ENCODE results near the gene PARP9. TPM values are rescaled to one million over a fixed set of nuclear protein-coding genes. Genes with fewer than 3 reads are reported as not detected.

PARP9 gene
- 7.4 and 7.5 TPM in 2 replicates for total RNA-seq

DNA sequence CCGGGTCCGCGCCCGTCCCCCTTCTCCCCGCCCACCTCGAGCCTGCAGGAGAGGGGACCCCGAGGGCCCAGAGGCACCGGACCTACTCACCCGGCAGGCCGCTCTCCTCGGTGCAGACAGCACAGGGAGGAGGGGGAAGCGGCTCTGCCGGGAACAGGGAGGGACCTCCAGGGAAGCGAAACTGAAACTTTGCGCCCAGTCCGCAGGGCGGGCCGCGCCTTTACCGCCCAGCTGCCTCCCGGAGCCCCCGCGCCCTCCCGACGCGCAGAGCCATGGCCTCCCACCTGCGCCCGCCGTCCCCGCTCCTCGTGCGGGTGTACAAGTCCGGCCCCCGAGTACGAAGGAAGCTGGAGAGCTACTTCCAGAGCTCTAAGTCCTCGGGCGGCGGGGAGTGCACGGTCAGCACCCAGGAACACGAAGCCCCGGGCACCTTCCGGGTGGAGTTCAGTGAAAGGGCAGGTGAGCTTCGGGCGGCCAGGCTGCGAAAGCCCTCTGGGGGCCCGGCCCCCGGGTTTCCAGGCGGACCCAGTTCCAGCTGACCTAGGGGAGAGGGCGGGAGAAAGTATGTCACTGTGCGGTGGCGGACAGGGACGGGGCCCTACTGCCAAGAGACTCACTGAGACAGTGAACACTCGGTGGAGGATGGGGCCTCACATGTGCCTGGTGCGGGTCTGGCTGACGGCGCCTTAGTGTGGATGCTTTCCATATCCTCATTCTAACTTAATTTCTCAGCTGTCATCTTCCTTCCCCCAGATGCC, at the start of gene PARP9, which contains the start of gene DTX3L:
PARP9 (minus strand) TSS at position 146 of the 758 bp plus-strand sequence. CDS start 4,680 bp downstream, outside the sequence.
DTX3L (plus strand) TSS at position 184 of the 758 bp plus-strand sequence; CDS start at position 273, 89 bp downstream.

DNA sequence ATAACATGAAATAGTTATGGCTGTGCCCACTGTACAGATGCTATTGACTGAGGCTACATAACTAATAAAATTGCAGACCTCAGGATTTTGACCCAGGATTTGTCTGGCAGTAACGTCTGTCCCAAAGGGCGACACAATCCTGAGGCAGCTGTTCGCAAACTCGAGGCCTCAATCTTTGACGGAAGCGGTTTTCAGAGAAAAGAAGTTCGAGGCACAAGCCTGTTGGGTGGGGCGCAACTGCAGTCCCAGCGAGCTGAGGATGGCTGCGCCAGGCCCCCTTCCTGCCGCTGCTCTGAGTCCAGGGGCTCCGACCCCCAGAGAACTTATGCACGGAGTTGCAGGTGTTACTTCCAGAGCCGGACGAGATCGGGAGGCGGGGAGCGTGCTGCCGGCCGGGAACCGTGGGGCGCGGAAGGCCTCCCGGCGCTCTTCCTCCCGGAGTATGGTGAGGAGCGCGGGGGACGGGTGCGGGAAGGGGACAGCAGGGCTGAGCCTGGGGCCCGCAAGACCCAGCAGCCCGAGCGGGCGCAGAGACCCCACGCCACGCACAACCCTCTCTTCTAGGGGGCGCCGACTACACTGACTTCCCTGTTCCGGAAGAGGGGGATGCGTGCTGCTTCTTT, 13.4 kb upstream of the PARP9 start, which contains the start of gene PARP15:
PARP15 (plus strand) TSS at position 242 of the 623 bp plus-strand sequence; CDS start at position 260, 18 bp downstream.

DNA sequence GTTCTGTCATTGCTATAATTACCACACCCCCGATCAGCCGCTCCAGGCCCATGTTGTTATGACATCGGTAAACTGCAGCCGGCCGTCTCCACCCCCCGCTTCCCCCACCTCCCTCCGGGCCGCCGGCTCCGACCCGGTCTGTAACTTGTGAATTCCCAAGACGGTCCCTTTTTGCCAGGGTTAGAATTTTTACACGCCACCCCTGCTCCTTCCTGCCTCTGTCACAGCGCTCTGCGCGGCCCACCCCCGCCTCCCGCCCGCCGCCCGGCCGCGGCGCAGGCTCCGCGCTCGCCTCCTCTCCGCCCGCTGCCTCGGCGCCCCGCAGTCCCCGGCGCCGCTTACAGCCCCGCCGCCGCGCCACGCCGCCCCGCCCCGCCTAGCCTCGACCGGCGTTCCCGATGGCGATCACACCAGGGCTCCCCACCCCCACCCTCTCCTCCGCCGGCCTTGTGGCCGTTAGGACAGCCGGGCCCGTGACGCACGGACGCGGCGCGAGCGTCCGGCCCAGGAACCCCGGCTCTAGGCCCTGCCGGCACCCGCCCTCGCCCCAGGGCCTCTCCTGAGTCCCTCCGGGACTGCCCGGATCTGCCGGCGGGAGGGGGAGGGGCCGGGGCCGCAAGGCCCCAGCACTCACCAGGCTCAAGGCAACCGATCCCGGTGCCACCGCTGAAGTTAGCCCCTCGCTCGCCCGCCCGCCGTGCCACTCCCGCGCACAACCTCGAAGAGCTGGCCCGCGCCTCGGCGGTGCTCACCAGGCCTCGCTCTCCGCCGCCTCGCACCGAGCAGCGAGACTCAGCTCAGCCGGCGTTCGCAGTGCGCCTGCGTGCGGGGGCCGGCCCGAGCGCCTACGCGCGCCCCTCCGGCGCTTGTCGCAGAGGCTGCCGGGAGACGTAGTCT, 49.7 kb downstream of the PARP9 start, which contains the start of gene KPNA1:
KPNA1 (minus strand) TSS at position 817 of the 897 bp plus-strand sequence. CDS start 18,374 bp downstream, outside the sequence.

Other genes starting within 250 kb of the PARP9 start
- 1,450 and 1,557 TPM in 2 replicates for gene CSTA, start 239.1 kb downstream of the PARP9 start, total RNA-seq
- 35.0 and 42.8 TPM in 2 replicates for gene MIX23, start 181.1 kb downstream of the PARP9 start, total RNA-seq
- 57.5 and 64.2 TPM in 2 replicates for gene FAM162A, start 180.1 kb downstream of the PARP9 start, total RNA-seq
- gene WDR5B, start 148.2 kb downstream of the PARP9 start, total RNA-seq, result 1.6 and 1.8 TPM in 2 replicates
- 17.7 and 29.8 TPM in 2 replicates for gene KPNA1, start 49.4 kb downstream of the PARP9 start, total RNA-seq
- 5.2 and 7.5 TPM in 2 replicates for gene DTX3L, start within 50 bp of the PARP9 start, total RNA-seq
- 0.07 and 0.19 TPM in 2 replicates for gene PARP15, start 13.3 kb upstream of the PARP9 start, total RNA-seq
- 6.7 and 8.7 TPM in 2 replicates for gene PARP14, start 116.5 kb upstream of the PARP9 start, total RNA-seq
- gene HSPBAP1, start 229.5 kb upstream of the PARP9 start, total RNA-seq, result 1.9 and 3.1 TPM in 2 replicates
- gene SLC49A4, start 230.8 kb upstream of the PARP9 start, total RNA-seq, result 13.3 and 14.0 TPM in 2 replicates